SK-N-SH treated with all-trans-retinoic acid at 6 μM for 48 hours (cell line): Measurements from ENCODE around the gene LRP8.

Experiments used
- ATAC-seq: fragments of 200-7000 bp; cut with Tn5 transposase; 3 replicates; pipeline ENCODE4 v1.9.1; 2020; ENCODE audit warnings: mild to moderate bottlenecking, moderate library complexity
- ARNTL ChIP-seq: fragments of 450-650 bp; formaldehyde crosslinking; IDR thresholded peaks from 2 replicates; pipeline ENCODE4 v1.5.0; 2020; ENCODE audit warnings: low read depth, mild to moderate bottlenecking, moderate library complexity, borderline replicate concordance
- ESRRG ChIP-seq: fragments of 250-450 bp; sonication (Bioruptor Pico); IDR thresholded peaks from 2 replicates; pipeline ENCODE4 v1.6.1; 2021; ENCODE audit warnings: mild to moderate bottlenecking
- GLIS3 ChIP-seq: fragments of 250-450 bp; sonication (Bioruptor Pico); IDR thresholded peaks from 2 replicates; pipeline ENCODE4 v1.5.0; 2020; ENCODE audit warnings: mild to moderate bottlenecking, moderate library complexity
- ISL1 ChIP-seq: fragments of 250-450 bp; sonication (Bioruptor Pico); IDR thresholded peaks from 2 replicates; pipeline ENCODE4 v2.1.2; 2022; ENCODE audit warnings: mild to moderate bottlenecking, moderate library complexity
- OSR1 ChIP-seq: fragments of 250-450 bp; sonication (Bioruptor Pico); IDR thresholded peaks from 2 replicates; pipeline ENCODE4 v1.8.0; 2022; ENCODE audit warnings: moderate library complexity, mild to moderate bottlenecking, inconsistent platforms
- POU6F1 ChIP-seq: fragments of 250-450 bp; sonication (Bioruptor Pico); IDR thresholded peaks from 2 replicates; pipeline ENCODE4 v1.8.0; 2021; ENCODE audit warnings: low read depth, mild to moderate bottlenecking, moderate library complexity, borderline replicate concordance
- PPARA ChIP-seq: fragments of 250-450 bp; sonication (Bioruptor Pico); IDR thresholded peaks from 2 replicates; pipeline ENCODE4 v1.5.0; 2020; ENCODE audit warnings: mild to moderate bottlenecking, borderline replicate concordance
- RARB ChIP-seq: fragments of 250-450 bp; sonication (Bioruptor Pico); IDR thresholded peaks from 2 replicates; pipeline ENCODE4 v1.8.0; 2021; ENCODE audit warnings: mild to moderate bottlenecking, moderate library complexity
- SNAI2 ChIP-seq: fragments of 250-450 bp; sonication (Bioruptor Pico); IDR thresholded peaks from 2 replicates; pipeline ENCODE4 v1.5.0; 2020; ENCODE audit warnings: mild to moderate bottlenecking, moderate library complexity
- TCF4 ChIP-seq: fragments of 250-450 bp; sonication (Bioruptor Pico); IDR thresholded peaks from 2 replicates; pipeline ENCODE4 v1.8.0; 2021; ENCODE audit warnings: mild to moderate bottlenecking, moderate library complexity, borderline replicate concordance
- TOX ChIP-seq: fragments of 250-450 bp; sonication (Bioruptor Pico); IDR thresholded peaks from 2 replicates; pipeline ENCODE4 v1.8.0; 2021; ENCODE audit warnings: mild to moderate bottlenecking, moderate library complexity, borderline replicate concordance
- ZC3H10 ChIP-seq: fragments of 250-450 bp; sonication (Bioruptor Pico); IDR thresholded peaks from 2 replicates; pipeline ENCODE4 v1.5.1; 2021; ENCODE audit warnings: mild to moderate bottlenecking, moderate library complexity
- ZFP3 ChIP-seq: fragments of 250-450 bp; sonication (Bioruptor Pico); IDR thresholded peaks from 2 replicates; pipeline ENCODE4 v1.5.0; 2020; ENCODE audit warnings: mild to moderate bottlenecking, moderate library complexity
- ZFP30 ChIP-seq: fragments of 450-650 bp; formaldehyde crosslinking; IDR thresholded peaks from 2 replicates; pipeline ENCODE4 v1.5.0; 2022; ENCODE audit warnings: mild to moderate bottlenecking, moderate library complexity
- ZNF565 ChIP-seq: fragments of 450-650 bp; formaldehyde crosslinking; conservative IDR thresholded peaks from 2 replicates; pipeline ENCODE4 v1.5.0; 2020; ENCODE audit warnings: low read depth, mild to moderate bottlenecking, moderate library complexity
- ZNF70 ChIP-seq: fragments of 450-650 bp; formaldehyde crosslinking; IDR thresholded peaks from 2 replicates; pipeline ENCODE4 v1.5.0; 2020; ENCODE audit warnings: mild to moderate bottlenecking, moderate library complexity
- ZNF8 ChIP-seq: fragments of 450-650 bp; formaldehyde crosslinking; IDR thresholded peaks from 2 replicates; pipeline ENCODE4 v1.5.0; 2020; ENCODE audit warnings: mild to moderate bottlenecking, moderate library complexity
- TF ChIP-seq, protein P1 (sequence below): fragments of 250-450 bp; sonication (Bioruptor Pico); IDR thresholded peaks from 2 replicates; pipeline ENCODE4 v1.5.0; 2020; ENCODE audit warnings: mild to moderate bottlenecking, moderate library complexity
- TF ChIP-seq, protein P2 (sequence below): fragments of 250-450 bp; sonication (Bioruptor Pico); IDR thresholded peaks from 2 replicates; pipeline ENCODE4 v1.5.1; 2020; ENCODE audit warnings: low read depth, mild to moderate bottlenecking, moderate library complexity
- TF ChIP-seq, protein P3 (sequence below): fragments of 250-450 bp; sonication (Bioruptor Pico); IDR thresholded peaks from 2 replicates; pipeline ENCODE4 v1.8.0; 2020; ENCODE audit warnings: mild to moderate bottlenecking, moderate library complexity, borderline replicate concordance
- TF ChIP-seq, protein P4 (sequence below): fragments of 250-450 bp; sonication (Bioruptor Pico); IDR thresholded peaks from 2 replicates; pipeline ENCODE4 v1.5.1; 2021; ENCODE audit warnings: mild to moderate bottlenecking, moderate library complexity

LRP8 gene

DNA sequence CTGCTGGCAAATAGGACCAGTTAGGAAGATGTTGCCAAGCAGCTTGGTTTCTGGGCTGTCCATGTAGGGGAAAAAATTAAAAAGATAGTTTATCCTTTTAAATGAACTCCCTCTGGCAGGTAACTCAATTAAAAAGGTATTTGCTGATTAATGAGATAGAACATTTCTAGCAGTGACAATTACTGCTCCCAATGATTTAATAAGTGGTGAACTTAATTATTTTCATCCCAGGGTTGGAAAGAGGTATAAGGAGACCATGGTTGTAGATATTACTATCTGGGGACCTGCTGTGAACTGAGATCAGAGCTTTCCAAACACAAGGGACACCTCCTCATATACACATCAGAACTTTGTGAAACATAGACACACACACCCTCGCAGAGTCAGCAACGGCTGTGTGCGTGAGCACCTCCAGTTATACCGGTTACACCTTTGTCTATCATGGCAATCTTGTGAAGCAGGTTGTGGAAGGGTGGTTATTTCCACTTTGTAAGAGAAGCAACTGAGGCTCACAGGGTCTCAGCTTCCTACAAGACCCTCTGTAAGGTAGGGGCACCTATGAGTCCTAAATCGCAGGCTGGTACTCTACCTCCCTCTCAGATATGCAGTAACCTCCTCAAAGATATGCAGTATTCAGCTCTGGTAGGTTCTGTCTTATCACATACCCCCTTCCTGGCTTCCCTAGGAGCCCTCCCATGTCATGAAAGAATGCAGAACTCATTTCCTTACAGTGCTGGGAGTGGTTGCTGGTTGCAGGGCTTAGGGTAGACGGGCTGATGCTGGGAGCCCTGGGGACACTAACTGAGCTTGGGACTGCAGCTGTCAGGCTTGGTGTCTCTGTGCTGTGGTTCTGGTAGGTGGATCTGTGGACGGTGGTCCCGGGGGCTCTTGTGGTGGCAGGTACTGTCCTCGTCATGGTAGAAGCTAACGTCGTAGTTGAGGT, 71.1 kb downstream of the LRP8 start:
- no peak for ATAC-seq
- TF ChIP-seq ARNTL (CRISPR knock-in tag) (no peak), PPARA (no peak), ZFP30 (CRISPR knock-in tag) (no peak), ESRRG (CRISPR knock-in tag) (no peak), RARB (CRISPR knock-in tag) (no peak), ISL1 (CRISPR knock-in tag) (no peak), ZC3H10 (no peak), ZNF8 (CRISPR knock-in tag) (no peak), SNAI2 (CRISPR knock-in tag) (no peak), ZFP3 (CRISPR knock-in tag) (no peak), TOX (CRISPR knock-in tag) (no peak), ZNF70 (no peak), ZNF565 (CRISPR knock-in tag) (no peak), TCF4 (CRISPR knock-in tag) (no peak), OSR1 (CRISPR knock-in tag) (no peak), POU6F1 (no peak)
- TF ChIP-seq, protein P1, sequence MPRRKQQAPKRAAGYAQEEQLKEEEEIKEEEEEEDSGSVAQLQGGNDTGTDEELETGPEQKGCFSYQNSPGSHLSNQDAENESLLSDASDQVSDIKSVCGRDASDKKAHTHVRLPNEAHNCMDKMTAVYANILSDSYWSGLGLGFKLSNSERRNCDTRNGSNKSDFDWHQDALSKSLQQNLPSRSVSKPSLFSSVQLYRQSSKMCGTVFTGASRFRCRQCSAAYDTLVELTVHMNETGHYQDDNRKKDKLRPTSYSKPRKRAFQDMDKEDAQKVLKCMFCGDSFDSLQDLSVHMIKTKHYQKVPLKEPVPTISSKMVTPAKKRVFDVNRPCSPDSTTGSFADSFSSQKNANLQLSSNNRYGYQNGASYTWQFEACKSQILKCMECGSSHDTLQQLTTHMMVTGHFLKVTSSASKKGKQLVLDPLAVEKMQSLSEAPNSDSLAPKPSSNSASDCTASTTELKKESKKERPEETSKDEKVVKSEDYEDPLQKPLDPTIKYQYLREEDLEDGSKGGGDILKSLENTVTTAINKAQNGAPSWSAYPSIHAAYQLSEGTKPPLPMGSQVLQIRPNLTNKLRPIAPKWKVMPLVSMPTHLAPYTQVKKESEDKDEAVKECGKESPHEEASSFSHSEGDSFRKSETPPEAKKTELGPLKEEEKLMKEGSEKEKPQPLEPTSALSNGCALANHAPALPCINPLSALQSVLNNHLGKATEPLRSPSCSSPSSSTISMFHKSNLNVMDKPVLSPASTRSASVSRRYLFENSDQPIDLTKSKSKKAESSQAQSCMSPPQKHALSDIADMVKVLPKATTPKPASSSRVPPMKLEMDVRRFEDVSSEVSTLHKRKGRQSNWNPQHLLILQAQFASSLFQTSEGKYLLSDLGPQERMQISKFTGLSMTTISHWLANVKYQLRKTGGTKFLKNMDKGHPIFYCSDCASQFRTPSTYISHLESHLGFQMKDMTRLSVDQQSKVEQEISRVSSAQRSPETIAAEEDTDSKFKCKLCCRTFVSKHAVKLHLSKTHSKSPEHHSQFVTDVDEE (CRISPR knock-in tag): no peak
- TF ChIP-seq, protein P2, sequence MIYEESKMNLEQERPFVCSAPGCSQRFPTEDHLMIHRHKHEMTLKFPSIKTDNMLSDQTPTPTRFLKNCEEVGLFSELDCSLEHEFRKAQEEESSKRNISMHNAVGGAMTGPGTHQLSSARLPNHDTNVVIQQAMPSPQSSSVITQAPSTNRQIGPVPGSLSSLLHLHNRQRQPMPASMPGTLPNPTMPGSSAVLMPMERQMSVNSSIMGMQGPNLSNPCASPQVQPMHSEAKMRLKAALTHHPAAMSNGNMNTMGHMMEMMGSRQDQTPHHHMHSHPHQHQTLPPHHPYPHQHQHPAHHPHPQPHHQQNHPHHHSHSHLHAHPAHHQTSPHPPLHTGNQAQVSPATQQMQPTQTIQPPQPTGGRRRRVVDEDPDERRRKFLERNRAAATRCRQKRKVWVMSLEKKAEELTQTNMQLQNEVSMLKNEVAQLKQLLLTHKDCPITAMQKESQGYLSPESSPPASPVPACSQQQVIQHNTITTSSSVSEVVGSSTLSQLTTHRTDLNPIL (CRISPR knock-in tag): no peak
- TF ChIP-seq, protein P3, sequence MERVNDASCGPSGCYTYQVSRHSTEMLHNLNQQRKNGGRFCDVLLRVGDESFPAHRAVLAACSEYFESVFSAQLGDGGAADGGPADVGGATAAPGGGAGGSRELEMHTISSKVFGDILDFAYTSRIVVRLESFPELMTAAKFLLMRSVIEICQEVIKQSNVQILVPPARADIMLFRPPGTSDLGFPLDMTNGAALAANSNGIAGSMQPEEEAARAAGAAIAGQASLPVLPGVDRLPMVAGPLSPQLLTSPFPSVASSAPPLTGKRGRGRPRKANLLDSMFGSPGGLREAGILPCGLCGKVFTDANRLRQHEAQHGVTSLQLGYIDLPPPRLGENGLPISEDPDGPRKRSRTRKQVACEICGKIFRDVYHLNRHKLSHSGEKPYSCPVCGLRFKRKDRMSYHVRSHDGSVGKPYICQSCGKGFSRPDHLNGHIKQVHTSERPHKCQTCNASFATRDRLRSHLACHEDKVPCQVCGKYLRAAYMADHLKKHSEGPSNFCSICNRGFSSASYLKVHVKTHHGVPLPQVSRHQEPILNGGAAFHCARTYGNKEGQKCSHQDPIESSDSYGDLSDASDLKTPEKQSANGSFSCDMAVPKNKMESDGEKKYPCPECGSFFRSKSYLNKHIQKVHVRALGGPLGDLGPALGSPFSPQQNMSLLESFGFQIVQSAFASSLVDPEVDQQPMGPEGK (CRISPR knock-in tag): no peak
- TF ChIP-seq, protein P4, sequence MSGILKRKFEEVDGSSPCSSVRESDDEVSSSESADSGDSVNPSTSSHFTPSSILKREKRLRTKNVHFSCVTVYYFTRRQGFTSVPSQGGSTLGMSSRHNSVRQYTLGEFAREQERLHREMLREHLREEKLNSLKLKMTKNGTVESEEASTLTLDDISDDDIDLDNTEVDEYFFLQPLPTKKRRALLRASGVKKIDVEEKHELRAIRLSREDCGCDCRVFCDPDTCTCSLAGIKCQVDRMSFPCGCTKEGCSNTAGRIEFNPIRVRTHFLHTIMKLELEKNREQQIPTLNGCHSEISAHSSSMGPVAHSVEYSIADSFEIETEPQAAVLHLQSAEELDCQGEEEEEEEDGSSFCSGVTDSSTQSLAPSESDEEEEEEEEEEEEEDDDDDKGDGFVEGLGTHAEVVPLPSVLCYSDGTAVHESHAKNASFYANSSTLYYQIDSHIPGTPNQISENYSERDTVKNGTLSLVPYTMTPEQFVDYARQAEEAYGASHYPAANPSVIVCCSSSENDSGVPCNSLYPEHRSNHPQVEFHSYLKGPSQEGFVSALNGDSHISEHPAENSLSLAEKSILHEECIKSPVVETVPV (CRISPR knock-in tag): no peak

DNA sequence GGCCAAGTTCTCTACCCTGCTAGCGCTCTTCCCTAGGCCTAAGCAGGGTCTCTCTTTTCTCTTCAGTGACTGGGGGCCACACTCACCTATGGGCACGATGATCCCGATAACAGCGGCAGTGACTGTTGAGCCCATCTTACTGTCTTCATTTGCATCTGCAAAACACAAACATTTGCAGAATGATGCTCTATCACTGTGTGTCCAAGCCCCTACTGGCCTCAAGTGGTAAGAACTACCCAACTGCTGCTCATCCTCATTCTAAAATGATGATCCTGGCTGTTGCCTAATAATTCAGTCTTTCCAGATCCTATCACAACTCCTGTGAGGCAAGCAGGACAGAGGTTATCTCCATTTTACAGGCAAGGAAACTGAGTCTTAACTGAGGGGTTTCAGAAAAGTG, 72.8 kb downstream of the LRP8 start:
- ATAC-seq: no peak
- no peak for TF ChIP-seq ZC3H10
- TF ChIP-seq ZNF565 (CRISPR knock-in tag): no peak
- TF ChIP-seq GLIS3: no peak
- TF ChIP-seq, protein P4 (CRISPR knock-in tag): no peak
- no peak for TF ChIP-seq ARNTL (CRISPR knock-in tag)
